Mesendoderm (in vitro differentiated cells): Measurements from ENCODE around the gene TCF7L2.

Experiments used
- DNase-seq: peaks from one replicate; pipeline ENCODE4 v3.0.0; 2013
- H2AK5ac ChIP-seq: 2 replicates; pipeline ENCODE4 v1.6.1; 2013; ENCODE audit warnings: low read length, inconsistent platforms
- H2BK120ac ChIP-seq: 2 replicates; pipeline ENCODE4 v1.6.1; 2013; ENCODE audit warnings: low read depth, mild to moderate bottlenecking, low read length, moderate library complexity, mixed read lengths
- H2BK15ac ChIP-seq: replicated peaks from 2 replicates; pipeline ENCODE4 v1.6.1; 2013; ENCODE audit warnings: low read depth, mild to moderate bottlenecking, moderate library complexity
- H2BK5ac ChIP-seq: 2 replicates; pipeline ENCODE4 v1.6.1; 2013; ENCODE audit warnings: low read length, inconsistent platforms
- H3K18ac ChIP-seq: 2 replicates; pipeline ENCODE4 v1.6.1; 2013; ENCODE audit warnings: mild to moderate bottlenecking, low read length, mixed read lengths
- H3K23ac ChIP-seq: one replicate; pipeline ENCODE4 v1.6.1; 2013; ENCODE audit warnings: low read length
- H3K27ac ChIP-seq: 2 replicates; pipeline ENCODE4 v1.5.1; 2013; ENCODE audit warnings: low read depth, mild to moderate bottlenecking, inconsistent platforms, low read length, moderate library complexity
- H3K27me3 ChIP-seq: 2 replicates; pipeline ENCODE4 v1.6.1; 2013; ENCODE audit warnings: low read length, control low read depth, mild to moderate bottlenecking, inconsistent platforms; ENCODE audit not compliant: insufficient read depth, poor library complexity
- H3K36me3 ChIP-seq: 2 replicates; pipeline ENCODE4 v1.6.1; 2013; ENCODE audit warnings: low read length, inconsistent platforms; ENCODE audit not compliant: control insufficient read depth, insufficient read depth
- H3K4ac ChIP-seq: one replicate; pipeline ENCODE4 v1.6.1; 2013; ENCODE audit warnings: low read depth, mild to moderate bottlenecking, low read length, moderate library complexity
- H3K4me1 ChIP-seq: 2 replicates; pipeline ENCODE4 v1.6.1; 2013; ENCODE audit warnings: low read depth, low read length, inconsistent platforms; ENCODE audit not compliant: control insufficient read depth
- H3K4me2 ChIP-seq: 2 replicates; pipeline ENCODE4 v1.6.1; 2013; ENCODE audit warnings: low read length
- H3K4me3 ChIP-seq: 2 replicates; pipeline ENCODE4 v1.5.1; 2013; ENCODE audit warnings: mild to moderate bottlenecking, low read length
- H3K56ac ChIP-seq: one replicate; pipeline ENCODE4 v1.6.1; 2013; ENCODE audit warnings: low read length
- H3K79me1 ChIP-seq: 2 replicates; pipeline ENCODE4 v1.6.1; 2013; ENCODE audit warnings: low read length, inconsistent platforms
- H3K79me2 ChIP-seq: 2 replicates; pipeline ENCODE4 v1.6.1; 2013; ENCODE audit warnings: mild to moderate bottlenecking, low read length; ENCODE audit not compliant: control insufficient read depth, insufficient read depth
- H3K9ac ChIP-seq: 2 replicates; pipeline ENCODE4 v1.6.1; 2013; ENCODE audit warnings: low read length, inconsistent platforms
- H4K5ac ChIP-seq: one replicate; pipeline ENCODE4 v1.6.1; 2013; ENCODE audit warnings: low read length
- H4K8ac ChIP-seq: one replicate; pipeline ENCODE4 v1.6.1; 2013; ENCODE audit warnings: low read depth, mild to moderate bottlenecking, control low read depth, low read length, moderate library complexity
- WGBS: extraction: QIAGEN DNeasy Blood & Tissue Kit; methylation state at CpG from one replicate; pipeline ENCODE4 v1.1.7; 2013; ENCODE audit warnings: low lambda C conversion rate, missing lambda C conversion rate; ENCODE audit not compliant: insufficient coverage; ENCODE audit errors: extremely low coverage; 5-methylcytosine and 5-hydroxymethylcytosine counted together

Gene TCF7L2

DNA sequence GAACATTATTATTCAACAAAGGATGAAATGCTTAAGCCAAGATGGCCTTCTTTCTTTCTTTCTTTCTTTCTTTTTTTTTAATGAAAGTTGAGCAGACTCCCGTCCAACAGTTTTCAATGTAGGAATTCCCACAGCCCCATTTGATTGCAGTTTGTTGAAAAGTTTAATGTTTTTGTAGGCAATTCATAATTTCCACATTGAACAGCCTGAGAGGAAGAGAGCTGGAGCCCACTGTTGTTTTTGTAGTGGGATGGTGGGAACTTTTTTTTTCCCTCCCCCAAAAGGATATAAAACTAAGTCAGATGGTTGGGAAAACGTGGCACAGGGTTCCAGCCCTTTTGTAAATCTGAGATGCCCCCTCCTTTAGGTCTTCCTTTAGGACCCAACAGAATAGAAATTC lies 86.6 kb downstream of the TCF7L2 start:
- Histone ChIP-seq H3K56ac (no peak overlapping the region), H3K4me2 (no peak overlapping the region), H3K4me3 (no peak overlapping the region), H2BK120ac (no peak overlapping the region), H4K5ac (no peak overlapping the region), H3K27me3 (no peaks in the 10 kb centered on the region), H3K23ac (no peak overlapping the region), H4K8ac (no peak overlapping the region), H2BK5ac (no peak overlapping the region), H3K4me1 (peaks cover 4% of the 10 kb centered on the region), H3K18ac (no peak overlapping the region), H3K4ac (no peak overlapping the region), H3K79me1 (peaks cover 11% of the 10 kb centered on the region), H3K36me3 (no peaks in the 10 kb centered on the region), H2AK5ac (no peak overlapping the region), H3K79me2 (peaks cover 25% of the 10 kb centered on the region), H3K27ac (no peak overlapping the region), H3K9ac (no peak overlapping the region), H2BK15ac (no peak overlapping the region)
- no peak for DNase-seq
- no CpG with 5 or more reads among the region's 2 CpGs for WGBS

DNA sequence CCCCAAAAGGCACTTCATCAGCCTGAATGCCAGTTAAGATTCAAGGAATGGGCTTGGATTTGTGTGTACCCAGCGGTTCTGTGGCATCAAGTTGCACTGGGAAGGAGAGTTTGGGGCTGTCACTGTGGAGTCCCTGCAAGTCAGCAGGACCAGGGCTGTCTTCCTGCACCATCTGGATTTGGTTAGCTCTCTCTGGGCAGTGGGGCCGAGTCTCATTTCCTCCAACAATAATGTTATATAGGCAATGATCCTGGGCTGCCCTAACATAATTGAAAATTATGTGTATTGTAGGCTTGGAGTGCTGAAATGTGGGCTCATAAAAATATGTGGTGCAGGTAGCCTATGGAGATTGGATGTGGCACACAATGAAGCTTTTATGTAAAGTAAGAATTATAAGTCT lies 87.2 kb downstream of the TCF7L2 start:
- peaks cover 11% of the 10 kb centered on the region for H3K79me1 ChIP-seq
- H3K79me2 ChIP-seq, result peaks cover 25% of the 10 kb centered on the region
- DNase-seq, result no peak
- no peak overlapping the region for H4K5ac ChIP-seq
- H3K4me2 ChIP-seq, result no peak overlapping the region
- no peak overlapping the region for H2BK5ac ChIP-seq
- H3K27me3 ChIP-seq, result no peaks in the 10 kb centered on the region
- no peak overlapping the region for H2BK15ac ChIP-seq
- no peak overlapping the region for H3K23ac ChIP-seq
- no peak overlapping the region for H3K27ac ChIP-seq
- no peak overlapping the region for H3K4me3 ChIP-seq
- no peaks in the 10 kb centered on the region for H3K36me3 ChIP-seq
- H3K18ac ChIP-seq, result no peak overlapping the region
- no peak overlapping the region for H2BK120ac ChIP-seq
- no peak overlapping the region for H3K56ac ChIP-seq
- H3K4ac ChIP-seq, result no peak overlapping the region
- H4K8ac ChIP-seq, result no peak overlapping the region
- no peak overlapping the region for H3K9ac ChIP-seq
- peaks cover 4% of the 10 kb centered on the region for H3K4me1 ChIP-seq
- WGBS, result no CpG with 5 or more reads among the region's 2 CpGs
- no peak overlapping the region for H2AK5ac ChIP-seq

DNA sequence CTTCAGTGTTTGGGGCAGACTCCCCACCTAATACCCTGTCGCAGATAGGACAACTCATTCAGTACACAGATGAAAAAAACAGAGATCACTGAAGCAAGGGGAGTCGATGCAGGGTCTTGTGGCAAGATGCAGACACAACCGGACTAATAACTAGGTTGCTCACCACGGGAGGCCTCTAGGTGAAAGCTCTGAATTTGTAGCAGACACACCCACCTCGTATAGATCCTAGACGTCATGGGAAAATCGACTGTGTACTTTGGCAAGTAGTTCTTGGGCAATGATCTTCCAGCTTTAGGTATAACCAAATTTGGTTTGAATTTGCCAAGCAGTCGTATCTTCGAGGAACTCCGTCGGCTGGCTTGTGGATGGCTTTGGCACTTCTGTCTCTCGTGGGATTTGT lies 88.1 kb downstream of the TCF7L2 start:
- no peak overlapping the region for H3K4me2 ChIP-seq
- no peak overlapping the region for H3K18ac ChIP-seq
- no peaks in the 10 kb centered on the region for H3K27me3 ChIP-seq
- no peak overlapping the region for H3K27ac ChIP-seq
- no peak overlapping the region for H3K4me3 ChIP-seq
- DNase-seq, result no peak
- no peak overlapping the region for H3K4ac ChIP-seq
- no peak overlapping the region for H3K23ac ChIP-seq
- no peak overlapping the region for H2BK120ac ChIP-seq
- peaks cover 24% of the 10 kb centered on the region for H3K79me2 ChIP-seq
- no peak overlapping the region for H4K5ac ChIP-seq
- no peak overlapping the region for H2BK5ac ChIP-seq
- no peaks in the 10 kb centered on the region for H3K4me1 ChIP-seq
- H3K9ac ChIP-seq, result no peak overlapping the region
- H3K36me3 ChIP-seq, result no peaks in the 10 kb centered on the region
- H2BK15ac ChIP-seq, result no peak overlapping the region
- peaks cover 12% of the 10 kb centered on the region for H3K79me1 ChIP-seq
- no peak overlapping the region for H4K8ac ChIP-seq
- no peak overlapping the region for H3K56ac ChIP-seq
- WGBS, result no CpG with 5 or more reads among the region's 12 CpGs
- H2AK5ac ChIP-seq, result no peak overlapping the region

DNA sequence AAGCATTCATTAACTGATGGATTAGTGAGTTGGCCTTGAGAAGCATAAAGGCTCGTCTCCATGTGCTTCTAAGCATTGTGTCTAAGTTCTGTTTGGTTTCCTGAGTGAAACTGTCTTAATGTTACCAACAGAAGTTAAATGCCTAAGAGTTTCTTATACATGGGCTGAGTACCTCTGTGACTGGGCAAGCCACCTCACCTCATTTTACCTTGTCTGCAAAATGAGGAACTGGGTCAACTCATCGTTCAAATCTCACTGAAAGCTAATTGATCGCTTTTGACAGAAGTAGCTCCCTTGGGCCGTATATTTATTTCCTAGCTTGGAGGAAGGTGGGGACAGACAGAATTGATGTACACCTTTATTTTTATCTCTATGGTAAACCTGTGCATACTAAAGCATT lies 88.9 kb downstream of the TCF7L2 start:
- no peak overlapping the region for H3K4me2 ChIP-seq
- no peak overlapping the region for H2BK120ac ChIP-seq
- no peaks in the 10 kb centered on the region for H3K36me3 ChIP-seq
- no peak overlapping the region for H3K9ac ChIP-seq
- no peak overlapping the region for H4K5ac ChIP-seq
- peaks cover 13% of the 10 kb centered on the region for H3K79me1 ChIP-seq
- no peak overlapping the region for H3K18ac ChIP-seq
- H4K8ac ChIP-seq, result no peak overlapping the region
- no peak overlapping the region for H3K4me3 ChIP-seq
- H2BK15ac ChIP-seq, result no peak overlapping the region
- no peak overlapping the region for H2AK5ac ChIP-seq
- no peaks in the 10 kb centered on the region for H3K27me3 ChIP-seq
- no peak overlapping the region for H3K23ac ChIP-seq
- H3K79me2 ChIP-seq, result peaks cover 25% of the 10 kb centered on the region
- no peak overlapping the region for H3K4ac ChIP-seq
- no CpG with 5 or more reads among the region's 4 CpGs for WGBS
- no peak overlapping the region for H3K56ac ChIP-seq
- no peak overlapping the region for H2BK5ac ChIP-seq
- no peak for DNase-seq
- H3K4me1 ChIP-seq, result no peaks in the 10 kb centered on the region
- H3K27ac ChIP-seq, result no peak overlapping the region

DNA sequence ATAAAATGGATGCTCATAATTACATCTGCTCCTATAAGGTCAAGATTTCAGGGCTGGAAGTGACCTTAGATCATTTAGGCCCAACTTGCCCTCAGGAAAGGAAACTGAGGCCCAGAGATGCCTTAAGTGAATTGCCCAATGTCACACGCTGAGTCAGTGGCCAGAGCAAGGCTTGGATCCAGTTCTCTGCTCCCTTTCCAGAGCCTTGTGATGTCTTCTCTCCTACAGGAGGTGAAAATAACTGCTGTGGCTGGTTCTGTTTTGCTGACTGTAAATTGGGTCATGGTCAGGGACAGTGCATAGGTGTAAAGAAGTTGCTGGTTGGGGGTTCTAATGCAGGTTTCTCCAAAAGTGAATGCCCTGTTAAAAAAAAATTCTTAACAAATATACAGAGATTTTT lies 91.3 kb downstream of the TCF7L2 start:
- H3K56ac ChIP-seq, result no peak overlapping the region

More for the DNA sequence above, 91.3 kb downstream of the TCF7L2 start:
- no peak overlapping the region for H4K8ac ChIP-seq
- no peak overlapping the region for H3K23ac ChIP-seq
- H2BK15ac ChIP-seq, result no peak overlapping the region
- H3K4ac ChIP-seq, result no peak overlapping the region
- peaks cover 25% of the 10 kb centered on the region for H3K79me2 ChIP-seq
- H3K18ac ChIP-seq, result no peak overlapping the region
- no peak overlapping the region for H3K4me2 ChIP-seq
- no peak overlapping the region for H2BK120ac ChIP-seq
- peaks cover 2% of the 10 kb centered on the region for H3K4me1 ChIP-seq
- H3K4me3 ChIP-seq, result no peak overlapping the region
- H3K27ac ChIP-seq, result no peak overlapping the region
- H3K27me3 ChIP-seq, result no peaks in the 10 kb centered on the region
- no peak overlapping the region for H3K9ac ChIP-seq
- WGBS, result no CpG with 5 or more reads among the region's 1 CpG
- no peaks in the 10 kb centered on the region for H3K36me3 ChIP-seq
- H3K79me1 ChIP-seq, result peaks cover 24% of the 10 kb centered on the region
- no peak for DNase-seq
- H2BK5ac ChIP-seq, result no peak overlapping the region
- no peak overlapping the region for H4K5ac ChIP-seq
- no peak overlapping the region for H2AK5ac ChIP-seq
